PC-9 (cell line): ENCODE data around the gene NAAA. TPM values are rescaled to one million over a fixed set of nuclear protein-coding genes. Genes with fewer than 3 reads are reported as not detected.
"Not testable (repeated sequence)": the region's sequence is repeated elsewhere in the genome, so short reads cannot be mapped to it uniquely, and the experiment has no call there.

Experiments used
- BruUV-seq: library from RNA; stranded (reverse); fragments of 400-500 nt; replicated peaks from 2 replicates; lab custom pipeline; 2021; lab: Mats Ljungman, UMichigan
- CTCF ChIA-PET: fragments of 300-600 bp; sonication (Branson Sonifier 250); formaldehyde crosslinking; loops from one replicate; lab custom pipeline; 2022; ENCODE audit warnings: antibody characterized with exemption; lab: Charles Lee
- POLR2A ChIA-PET: fragments of 300-600 bp; sonication (Branson Sonifier 250); formaldehyde crosslinking; loops from one replicate; lab custom pipeline; 2022; ENCODE audit warnings: antibody characterized with exemption; ENCODE audit not compliant: unreplicated experiment; lab: Charles Lee
- DNase-seq, 2 experiments: peaks; one replicate each; pipeline versions ENCODE4 v3.0.0 to v3.0.0-alpha.2; 2015 to 2022; ENCODE audit warnings: mixed read lengths in 1 of 2
- H2AFZ ChIP-seq: fragments of 200-600 bp; sonication (generic); 2 replicates; pipeline ENCODE4 v1.8.1; 2017; ENCODE audit warnings: antibody characterized with exemption
- H3F3A ChIP-seq: fragments of 200-600 bp; sonication (generic); 2 replicates; pipeline ENCODE4 v1.8.1; 2017; ENCODE audit warnings: antibody characterized with exemption, mild to moderate bottlenecking, low read depth; ENCODE audit not compliant: insufficient read depth
- H3K27ac ChIP-seq: fragments of 200-600 bp; sonication (generic); 2 replicates; pipeline ENCODE4 v1.6.1; 2016; ENCODE audit warnings: mixed run types
- H3K27me3 ChIP-seq: fragments of 200-600 bp; sonication (generic); 2 replicates; pipeline ENCODE4 v1.6.1; 2016; ENCODE audit warnings: low read depth, mixed run types; ENCODE audit not compliant: insufficient read depth
- H3K36me3 ChIP-seq: fragments of 200-600 bp; sonication (generic); 2 replicates; pipeline ENCODE4 v1.6.1; 2016; ENCODE audit warnings: low read depth, mixed run types
- H3K4me1 ChIP-seq: fragments of 200-600 bp; sonication (generic); replicated peaks from 2 replicates; pipeline ENCODE4 v1.6.1; 2016; ENCODE audit warnings: mixed run types; ENCODE audit not compliant: insufficient read depth
- H3K4me2 ChIP-seq: fragments of 200-600 bp; sonication (generic); 2 replicates; pipeline ENCODE4 v1.6.1; 2017; ENCODE audit warnings: mixed run types
- H3K4me3 ChIP-seq: fragments of 200-600 bp; sonication (generic); 2 replicates; pipeline ENCODE4 v1.6.1; 2016; ENCODE audit warnings: mixed run types
- H3K79me2 ChIP-seq: fragments of 200-600 bp; sonication (generic); 2 replicates; pipeline ENCODE4 v1.6.1; 2017; ENCODE audit warnings: low read depth, mixed run types
- H3K9me2 ChIP-seq: fragments of 200-600 bp; sonication (generic); 2 replicates; pipeline ENCODE4 v1.8.1; 2017; ENCODE audit warnings: mild to moderate bottlenecking; ENCODE audit not compliant: insufficient read depth
- H3K9me3 ChIP-seq: fragments of 200-600 bp; sonication (generic); 2 replicates; pipeline ENCODE4 v1.8.1; 2016; ENCODE audit warnings: low read depth; ENCODE audit not compliant: insufficient read depth
- H4K20me1 ChIP-seq: fragments of 200-600 bp; sonication (generic); 2 replicates; pipeline ENCODE4 v1.8.1; 2017; ENCODE audit not compliant: insufficient read depth
- EZH2 ChIP-seq: fragments of 200-600 bp; sonication (generic); IDR thresholded peaks from 2 replicates; pipeline ENCODE4 v1.8.0; 2017; ENCODE audit warnings: antibody characterized with exemption, low read depth
- intact Hi-C: fragments of 100-400 bp; cut with micrococcal nuclease; formaldehyde crosslinking; loops from one replicate; pipeline ENCODE4 v1.10.0; 2022; ENCODE audit not compliant: unreplicated experiment
- total RNA-seq: library from RNA; stranded (reverse); gene quantifications from 2 replicates; pipeline ENCODE4 v1.2.3, GENCODE V29; 2021
- TF ChIP-seq, protein P1 (sequence below): fragments of 200-600 bp; sonication (generic); conservative IDR thresholded peaks from 2 replicates; pipeline ENCODE4 v1.6.1; 2017; ENCODE audit warnings: mixed run types, antibody characterized with exemption, mild to moderate bottlenecking, moderate library complexity

Gene NAAA
- total RNA-seq, 1 experiment from 2014 or later = 3.6 TPM

DNA sequence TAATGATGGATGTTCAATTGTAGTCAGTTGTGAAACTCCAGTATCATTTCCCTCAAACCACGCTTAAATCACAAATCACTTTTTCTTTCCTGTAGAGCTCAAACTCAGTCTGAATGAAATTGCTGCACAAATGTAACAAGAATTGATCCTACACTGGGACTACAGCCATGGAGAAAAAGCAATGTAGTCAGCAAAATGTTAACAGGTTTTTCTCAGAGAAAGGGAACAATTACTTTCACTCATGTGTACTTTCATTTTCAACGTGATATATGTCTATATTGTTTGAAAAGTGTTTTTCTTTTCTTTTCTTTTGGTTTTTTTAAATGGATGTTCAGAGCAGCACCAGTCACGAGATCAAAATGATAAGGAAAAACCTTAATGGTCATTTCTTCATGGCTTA is 27.3 kb upstream of the NAAA start:
- no peaks in the 10 kb centered on the region for H3K9me3 ChIP-seq

DNA sequence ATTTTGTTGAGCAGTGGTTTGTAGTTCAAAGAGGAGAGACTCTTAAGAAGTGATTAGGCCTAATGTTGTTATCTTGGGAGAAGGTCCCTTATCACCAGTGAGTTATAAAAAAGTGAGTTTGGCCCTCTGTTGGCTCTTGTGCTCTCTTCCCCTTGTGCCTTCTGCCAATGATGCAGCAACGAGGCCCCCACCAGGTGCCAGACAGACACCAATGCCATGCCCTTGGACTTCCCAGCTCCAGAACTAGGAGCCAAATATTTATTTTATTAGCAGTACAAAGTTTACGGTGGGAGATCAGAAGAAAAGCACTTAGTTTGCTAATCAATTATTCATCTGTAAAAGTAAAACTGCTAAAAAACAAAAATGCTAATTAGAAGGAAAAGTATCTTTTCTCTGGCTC is 22.7 kb upstream of the NAAA start:
- no peaks in the 10 kb centered on the region for H3F3A ChIP-seq
- no peaks in the 10 kb centered on the region for H3K27me3 ChIP-seq
- no peaks in the 10 kb centered on the region for H3K9me2 ChIP-seq
- no peak overlapping the region for H3K27ac ChIP-seq
- H4K20me1 ChIP-seq = no peaks in the 10 kb centered on the region
- ChIA-PET CTCF (no interaction called here), POLR2A (no interaction called here)
- DNase-seq = no peak
- H3K4me3 ChIP-seq = no peak overlapping the region
- intact Hi-C loops = no loop called here
- H3K4me1 ChIP-seq = no peaks in the 10 kb centered on the region
- no peak for TF ChIP-seq EZH2
- TF ChIP-seq, protein P1, sequence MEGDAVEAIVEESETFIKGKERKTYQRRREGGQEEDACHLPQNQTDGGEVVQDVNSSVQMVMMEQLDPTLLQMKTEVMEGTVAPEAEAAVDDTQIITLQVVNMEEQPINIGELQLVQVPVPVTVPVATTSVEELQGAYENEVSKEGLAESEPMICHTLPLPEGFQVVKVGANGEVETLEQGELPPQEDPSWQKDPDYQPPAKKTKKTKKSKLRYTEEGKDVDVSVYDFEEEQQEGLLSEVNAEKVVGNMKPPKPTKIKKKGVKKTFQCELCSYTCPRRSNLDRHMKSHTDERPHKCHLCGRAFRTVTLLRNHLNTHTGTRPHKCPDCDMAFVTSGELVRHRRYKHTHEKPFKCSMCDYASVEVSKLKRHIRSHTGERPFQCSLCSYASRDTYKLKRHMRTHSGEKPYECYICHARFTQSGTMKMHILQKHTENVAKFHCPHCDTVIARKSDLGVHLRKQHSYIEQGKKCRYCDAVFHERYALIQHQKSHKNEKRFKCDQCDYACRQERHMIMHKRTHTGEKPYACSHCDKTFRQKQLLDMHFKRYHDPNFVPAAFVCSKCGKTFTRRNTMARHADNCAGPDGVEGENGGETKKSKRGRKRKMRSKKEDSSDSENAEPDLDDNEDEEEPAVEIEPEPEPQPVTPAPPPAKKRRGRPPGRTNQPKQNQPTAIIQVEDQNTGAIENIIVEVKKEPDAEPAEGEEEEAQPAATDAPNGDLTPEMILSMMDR = no peak
- H3K36me3 ChIP-seq = peaks cover 12% of the 10 kb centered on the region; the same call in 1 of the 2 replicates
- no peaks in the 10 kb centered on the region for H3K79me2 ChIP-seq
- no peaks in the 10 kb centered on the region for H3K9me3 ChIP-seq
- no peak overlapping the region for H2AFZ ChIP-seq
- no peak overlapping the region for H3K4me2 ChIP-seq
- BruUV-seq = no TSS peak

More for the DNA sequence above, 27.3 kb upstream of the NAAA start:
- no peaks in the 10 kb centered on the region for H3K9me2 ChIP-seq
- H3K27ac ChIP-seq = no peak overlapping the region
- H2AFZ ChIP-seq = no peak overlapping the region
- H3K4me3 ChIP-seq = no peak overlapping the region
- no peak overlapping the region for H3K4me2 ChIP-seq
- no peaks in the 10 kb centered on the region for H4K20me1 ChIP-seq
- H3K27me3 ChIP-seq = no peaks in the 10 kb centered on the region
- H3K4me1 ChIP-seq = no peaks in the 10 kb centered on the region
- peaks cover 20% of the 10 kb centered on the region for H3K36me3 ChIP-seq
- H3F3A ChIP-seq = no peaks in the 10 kb centered on the region
- TF ChIP-seq EZH2 = no peak
- TF ChIP-seq, protein P1 = no peak
- DNase-seq = no peak
- POLR2A ChIA-PET = no interaction called here
- H3K79me2 ChIP-seq = no peaks in the 10 kb centered on the region
- intact Hi-C loops = no loop called here
- no TSS peak for BruUV-seq
- CTCF ChIA-PET = no interaction called here

DNA sequence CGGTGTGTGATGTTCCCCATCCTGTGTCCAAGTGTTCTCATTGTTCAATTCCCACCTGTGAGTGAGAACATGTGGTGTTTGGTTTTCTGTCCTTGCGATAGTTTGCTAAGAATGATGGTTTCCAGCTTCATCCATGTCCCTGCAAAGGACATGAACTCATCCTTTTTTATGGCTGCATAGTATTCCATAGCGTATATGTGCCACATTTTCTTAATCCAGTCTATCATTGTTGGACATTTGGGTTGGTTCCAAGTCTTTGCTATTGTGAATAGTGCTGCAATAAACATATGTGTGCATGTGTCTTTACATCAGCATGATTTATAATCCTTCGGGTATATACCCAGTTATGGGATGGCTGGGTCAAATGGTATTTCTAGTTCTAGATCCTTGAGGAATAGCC is 21.3 kb upstream of the NAAA start:
- H3K27me3 ChIP-seq, H3K4me1 ChIP-seq, H4K20me1 ChIP-seq, DNase-seq, BruUV-seq, H3K9me3 ChIP-seq, H3K9me2 ChIP-seq, H2AFZ ChIP-seq, H3F3A ChIP-seq, intact Hi-C loops, H3K4me2 ChIP-seq, CTCF ChIA-PET, H3K79me2 ChIP-seq, H3K27ac ChIP-seq, H3K4me3 ChIP-seq, POLR2A ChIA-PET: not testable (repeated sequence)
- peaks cover 12% of the 10 kb centered on the region; the same call in 1 of the 2 replicates for H3K36me3 ChIP-seq

DNA sequence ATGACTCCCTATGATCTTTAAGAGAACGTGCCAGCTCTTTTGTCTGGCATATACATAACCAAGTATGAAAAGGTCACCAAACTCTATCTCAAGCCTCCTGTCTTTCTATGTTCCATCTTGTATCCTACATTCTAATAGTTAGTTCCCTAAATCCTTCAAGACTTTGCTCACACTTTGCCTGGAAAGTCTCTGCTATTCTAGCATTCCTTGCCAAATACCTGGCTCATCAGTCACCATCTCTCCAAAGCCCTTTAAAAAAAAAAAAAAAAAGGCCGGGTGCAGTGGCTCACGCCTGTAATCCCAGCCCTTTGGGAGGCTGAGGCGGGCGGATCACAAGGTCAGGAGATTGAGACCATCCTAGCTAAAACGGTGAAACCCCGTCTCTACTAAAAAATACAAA is 17.7 kb upstream of the NAAA start:
- H3F3A ChIP-seq, H3K27me3 ChIP-seq, H2AFZ ChIP-seq, DNase-seq, BruUV-seq, H3K27ac ChIP-seq, H3K4me3 ChIP-seq, H3K79me2 ChIP-seq, H3K4me1 ChIP-seq, H3K36me3 ChIP-seq, intact Hi-C loops, POLR2A ChIA-PET, H3K9me2 ChIP-seq, CTCF ChIA-PET, H3K4me2 ChIP-seq, H3K9me3 ChIP-seq, H4K20me1 ChIP-seq: not testable (repeated sequence)

DNA sequence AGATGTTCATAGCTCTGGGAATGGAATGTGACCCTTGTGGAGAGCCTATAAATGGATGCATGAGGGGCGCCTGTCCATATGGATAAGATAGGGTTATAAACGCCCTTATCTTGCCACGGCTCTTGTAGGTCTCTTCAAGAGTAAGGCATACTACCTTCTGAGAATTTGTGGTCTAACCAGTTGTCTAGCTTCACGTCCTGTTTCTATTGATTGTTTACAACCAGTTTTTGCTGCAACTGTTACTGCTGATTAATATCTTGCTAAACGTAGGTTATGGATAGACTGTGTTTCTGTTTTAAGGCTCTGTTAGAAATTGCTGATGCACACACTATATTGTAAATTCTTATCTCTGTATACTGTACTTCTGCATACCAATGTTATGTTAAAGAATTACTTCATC is 14.0 kb upstream of the NAAA start:
- H3K4me2 ChIP-seq, H2AFZ ChIP-seq, POLR2A ChIA-PET, H3K4me1 ChIP-seq, intact Hi-C loops, DNase-seq, BruUV-seq, H3K27ac ChIP-seq, CTCF ChIA-PET, H3K9me3 ChIP-seq, H3K4me3 ChIP-seq, H4K20me1 ChIP-seq, H3K9me2 ChIP-seq, H3K79me2 ChIP-seq, H3F3A ChIP-seq, H3K27me3 ChIP-seq: not testable (repeated sequence)
- H3K36me3 ChIP-seq = peaks cover 16% of the 10 kb centered on the region; the same call in 1 of the 2 replicates
